ENCODE measurements around the gene IRX6.

The IRX6 gene

DNA sequence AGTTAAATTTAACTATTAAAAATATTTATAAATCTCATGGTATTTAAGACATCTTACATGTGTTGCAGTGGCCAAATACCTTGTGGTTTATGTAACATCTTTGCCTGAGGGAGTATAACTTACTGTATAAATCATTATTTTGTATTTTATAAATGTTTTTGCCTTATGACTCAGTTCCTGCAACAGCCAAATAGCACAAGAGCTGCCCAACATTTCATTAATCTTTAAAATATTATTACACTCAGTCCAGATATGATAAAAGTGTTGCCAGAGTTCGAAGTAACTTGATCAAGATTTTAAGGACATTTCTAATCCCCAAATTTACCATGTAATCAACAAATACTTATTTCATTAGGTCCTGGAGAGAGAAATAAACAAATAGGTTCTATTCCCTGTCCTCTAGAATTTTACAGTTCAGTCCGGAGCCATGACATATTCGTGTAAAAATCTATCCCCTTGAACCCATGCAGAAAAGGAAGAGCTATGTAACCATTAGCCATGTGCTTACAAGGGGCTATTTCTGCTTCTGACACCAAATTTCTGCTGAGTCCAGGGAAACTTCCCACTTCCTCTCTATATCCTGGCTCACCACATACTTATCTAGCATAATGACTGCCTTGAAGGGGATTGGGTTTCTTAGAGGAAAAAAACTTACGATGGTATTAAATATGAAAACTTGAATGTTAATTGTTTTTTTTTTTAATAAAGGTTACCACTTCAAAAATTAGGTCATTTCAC lies 44.0 kb downstream of the IRX6 start:
- no peak for DNase-seq (ENCODE audit: low read depth)

DNA sequence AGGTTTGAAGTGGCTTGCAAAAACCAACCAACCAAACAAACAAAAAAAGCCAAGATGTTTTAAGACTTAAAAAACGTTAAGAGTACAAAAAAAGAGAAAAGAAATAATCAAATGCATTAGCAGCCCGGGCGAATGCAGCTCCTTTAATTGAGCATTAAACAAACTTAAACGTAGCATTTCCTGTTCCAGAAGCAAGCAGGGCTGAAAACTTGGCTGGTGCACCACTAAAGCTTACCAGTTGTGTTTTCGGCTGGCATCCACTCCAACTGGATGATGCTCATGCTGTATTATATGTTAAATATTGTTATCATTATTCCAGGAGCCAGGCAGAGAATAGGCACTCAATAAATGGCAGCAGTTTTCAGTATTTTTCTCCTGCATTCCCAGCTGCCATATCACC lies 45.1 kb downstream of the IRX6 start:
- no peak for DNase-seq (ENCODE audit: low read depth)

DNA sequence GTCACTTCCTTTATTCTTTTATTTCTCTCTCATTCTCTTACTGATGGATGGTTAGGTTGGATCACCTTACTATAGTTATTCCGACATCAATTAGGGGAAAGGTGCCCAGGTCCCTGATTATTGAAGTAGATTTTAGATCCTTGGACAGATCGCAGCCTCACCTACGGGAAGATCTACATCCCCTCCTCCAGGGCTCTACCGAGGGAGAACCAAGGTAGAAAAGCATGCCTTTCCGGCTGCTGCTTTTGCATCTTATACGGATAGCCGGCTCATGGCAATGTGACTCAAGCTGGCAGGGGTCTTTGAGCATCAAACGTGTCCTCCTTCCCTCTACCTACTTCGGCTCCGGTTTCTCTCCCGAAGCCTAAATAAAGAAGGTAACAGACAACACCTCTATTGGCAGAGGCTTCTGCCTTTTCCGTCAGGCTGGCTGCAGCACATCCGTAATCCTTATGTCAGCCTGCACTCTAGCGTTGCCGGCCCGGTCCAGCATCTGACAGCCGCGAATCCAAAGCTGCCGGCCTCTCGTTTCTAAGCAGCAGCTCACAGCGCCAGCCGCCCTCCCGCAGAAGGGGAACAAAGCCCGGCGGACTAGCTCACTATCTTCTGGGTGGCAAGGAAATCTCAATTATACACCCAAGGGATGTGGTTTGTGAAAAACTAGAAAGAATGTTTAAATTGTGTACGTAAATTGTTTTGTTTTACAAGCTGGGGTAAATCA lies 46.9 kb downstream of the IRX6 start:
- no peak for DNase-seq (ENCODE audit: low read depth)

DNA sequence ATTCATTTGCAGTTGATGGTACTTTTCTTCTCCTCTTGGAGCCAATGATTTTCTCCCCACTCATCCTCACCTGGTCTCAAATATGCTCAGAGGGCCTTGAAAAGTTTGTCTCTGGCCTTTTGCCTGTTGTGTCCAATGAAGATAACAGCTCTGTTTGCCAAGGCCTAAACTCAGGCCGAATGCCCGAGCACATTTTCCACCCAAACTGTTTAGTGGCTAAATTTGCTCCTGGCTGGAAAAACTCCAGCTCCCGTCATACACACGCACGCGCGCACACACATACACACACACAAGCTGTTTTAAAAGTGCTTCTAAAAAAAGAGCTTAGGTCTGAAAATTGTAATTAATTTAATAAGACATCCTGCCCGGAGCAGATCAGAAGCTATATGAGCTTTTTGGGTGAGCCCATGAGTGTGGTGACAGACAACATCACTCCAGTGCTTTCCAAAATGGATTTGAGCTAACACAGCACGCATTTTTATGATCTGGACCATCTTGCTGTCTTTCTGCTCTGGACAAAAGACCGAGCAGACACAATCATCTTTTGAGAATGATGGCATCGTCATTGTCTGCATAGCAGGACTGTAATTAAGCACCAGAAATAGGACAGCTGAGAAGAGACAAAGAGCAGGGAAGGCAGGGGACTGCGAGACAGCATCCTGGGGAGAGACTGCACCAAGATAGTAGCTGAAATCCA lies 48.9 kb downstream of the IRX6 start:
- DNase-seq (ENCODE audit: low read depth): no peak

DNA sequence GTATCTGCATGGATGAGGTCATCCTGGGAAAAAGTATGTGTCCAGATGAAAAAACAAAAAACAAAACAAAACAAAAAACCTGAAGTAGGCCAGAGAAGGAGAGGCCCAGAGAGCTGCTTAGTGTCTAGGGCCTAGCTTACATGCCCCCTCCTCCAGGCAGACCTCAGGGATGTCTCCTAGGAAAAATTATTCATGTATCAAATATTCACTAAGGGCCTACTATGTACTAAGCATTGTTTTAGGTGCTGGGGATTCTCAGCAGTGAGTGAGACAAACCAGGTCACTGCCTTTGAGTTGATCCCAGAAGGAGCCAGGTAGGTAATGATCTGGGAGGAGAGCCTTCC lies 49.5 kb downstream of the IRX6 start:
- no peak for DNase-seq (ENCODE audit: low read depth)

DNA sequence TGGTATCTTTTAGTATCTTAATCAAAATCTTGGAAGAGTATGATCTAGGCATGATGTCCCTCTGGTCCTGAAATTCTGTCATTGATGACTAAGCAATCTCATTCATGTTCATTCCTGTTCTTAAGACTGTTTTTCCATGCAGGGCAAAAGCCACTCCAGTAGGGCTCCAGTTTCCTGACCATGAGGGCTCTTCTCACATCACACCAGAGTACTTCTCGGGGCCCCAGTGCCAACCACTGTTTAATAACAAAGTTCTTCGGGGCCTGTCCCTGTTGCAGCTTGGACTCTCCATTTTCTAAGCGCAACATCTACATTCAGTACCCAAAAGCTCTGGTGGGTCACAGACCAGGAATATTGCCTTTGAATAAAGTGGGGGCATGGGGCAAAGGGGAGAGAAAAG lies 52.0 kb downstream of the IRX6 start:
- no peak for DNase-seq (ENCODE audit: low read depth)

DNA sequence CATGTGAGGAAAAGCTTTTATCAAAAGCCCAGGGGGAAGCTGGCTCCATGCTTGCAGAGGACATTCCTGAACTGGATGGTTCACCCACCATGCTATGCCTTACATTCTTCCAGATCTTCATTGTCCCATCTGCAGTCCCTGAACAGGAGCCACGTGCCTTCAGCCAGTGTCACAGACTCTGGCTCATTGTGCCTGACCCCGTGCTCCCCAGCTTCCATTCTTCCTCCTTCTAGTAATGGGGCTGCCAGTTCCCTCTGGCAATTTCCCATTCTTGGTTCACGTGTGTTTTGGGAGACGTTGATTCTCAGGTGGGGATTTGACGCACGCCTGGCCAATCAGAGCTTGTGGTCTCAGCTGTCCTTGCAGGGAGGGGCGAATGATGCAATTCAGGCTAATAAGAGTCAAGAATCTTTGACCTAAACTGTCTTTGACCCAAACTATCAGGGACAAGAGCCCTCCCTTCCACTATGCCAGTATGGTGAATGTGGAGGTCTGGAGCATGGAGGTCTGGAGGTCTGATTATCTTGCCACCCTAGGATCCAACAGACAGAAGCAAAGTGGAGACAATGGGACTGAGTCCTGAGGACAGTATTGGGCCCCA lies 52.7 kb downstream of the IRX6 start:
- no peak for DNase-seq (ENCODE audit: low read depth)

DNA sequence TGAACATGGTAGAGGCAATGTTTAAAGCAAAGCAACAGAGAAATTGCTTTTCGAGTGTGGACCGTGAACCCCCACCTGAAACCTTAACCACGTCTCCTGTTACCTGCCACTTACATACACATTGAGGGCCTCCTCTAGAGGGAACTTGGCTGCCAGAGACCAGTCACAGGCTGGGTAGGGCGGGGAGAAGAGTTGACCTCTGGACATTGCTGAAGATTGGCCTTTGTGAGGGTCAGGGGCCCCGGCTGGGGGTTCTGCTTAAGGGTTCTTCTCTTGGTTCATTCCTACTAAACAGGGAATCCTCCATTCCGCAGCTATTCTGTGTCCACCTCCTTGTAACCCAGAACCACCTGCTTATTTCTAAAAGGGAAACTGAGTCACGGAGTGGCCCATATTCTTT lies 53.8 kb downstream of the IRX6 start:
- DNase-seq (ENCODE audit: low read depth): no peak

DNA sequence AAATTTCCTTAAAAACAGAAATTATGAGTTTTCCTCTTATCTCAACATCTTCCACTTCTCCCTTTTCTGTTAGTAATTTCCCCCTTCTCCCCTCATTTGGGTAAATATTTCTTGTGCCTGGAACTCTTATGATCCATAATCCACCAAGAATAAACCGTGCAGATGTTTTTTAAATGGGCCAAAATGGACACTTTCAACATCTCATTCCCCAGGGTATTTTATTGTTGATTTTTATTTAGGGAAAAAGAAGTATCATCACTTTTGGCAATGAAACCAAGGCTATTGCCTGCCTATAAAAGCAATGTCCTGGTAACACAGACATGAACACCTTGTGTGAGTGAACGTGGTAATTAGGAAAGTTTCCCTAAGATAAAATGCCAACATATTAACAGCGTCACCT lies 54.6 kb downstream of the IRX6 start:
- no peak for DNase-seq (ENCODE audit: low read depth)

DNA sequence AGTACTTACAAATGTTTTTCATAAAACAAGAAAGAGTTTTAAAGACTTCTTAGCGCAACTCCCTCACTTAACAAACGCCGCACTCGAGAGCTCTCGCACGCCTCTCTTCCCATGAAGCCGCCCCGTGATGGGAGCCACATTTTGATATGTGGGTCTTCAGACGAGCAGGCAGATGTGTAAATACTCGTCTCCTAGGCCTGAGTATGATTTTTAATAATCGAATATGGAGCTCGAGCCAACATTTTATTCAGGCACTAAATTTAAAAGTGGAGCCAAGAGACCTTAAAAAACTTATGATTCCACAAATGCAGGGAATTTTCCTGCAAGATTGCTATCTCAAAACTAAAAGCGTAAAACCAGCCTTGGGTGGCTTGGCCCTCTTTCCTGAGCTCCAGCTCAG lies 55.4 kb downstream of the IRX6 start:
- DNase-seq (ENCODE audit: low read depth): no peak

DNA sequence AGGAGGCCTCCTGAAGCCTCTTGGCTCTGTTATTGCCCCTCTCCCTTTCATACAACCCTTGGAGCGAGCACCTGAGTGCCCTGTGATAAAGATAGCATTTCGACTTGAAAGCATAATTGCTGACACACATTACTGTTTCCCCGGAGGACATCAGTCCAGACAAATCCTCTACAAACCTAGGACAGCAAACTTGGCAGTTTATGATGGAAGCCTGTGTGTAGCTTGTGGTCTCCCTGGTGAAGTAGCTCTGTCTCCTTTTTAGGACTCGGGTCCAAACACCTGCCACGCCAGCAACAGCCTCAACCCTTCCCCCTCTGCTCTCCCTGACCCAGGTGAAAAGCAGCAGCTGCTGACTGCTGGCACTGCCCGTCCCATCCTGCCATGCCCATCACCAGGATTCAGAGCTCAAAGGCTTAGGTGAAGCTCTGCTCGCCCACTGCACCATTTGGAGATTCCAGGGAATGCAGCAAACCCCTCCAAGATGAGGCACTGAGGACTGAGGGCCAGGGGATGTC lies 55.9 kb downstream of the IRX6 start:
- DNase-seq (ENCODE audit: low read depth): no peak

Data from stimulated activated CD8-positive, alpha-beta memory T cell treated with anti-CD3 and anti-CD28 coated beads, Interleukin-12 subunit alpha, Interleukin-12 subunit beta, amount 100 ng/mL, for 4 hours (primary cell).